Trophoblast cell (in vitro differentiated cells and primary cell): ENCODE measurements around the gene PARVB.

Experiments
- DNase-seq, 2 donors: peaks; one replicate each; pipeline ENCODE4 v3.0.0-alpha.2; 2016
- H2AFZ ChIP-seq: 2 replicates; pipeline ENCODE4 v1.6.1; 2013; ENCODE audit warnings: low read length, moderate library complexity, mild to moderate bottlenecking; ENCODE audit not compliant: insufficient read depth, poor library complexity
- H2AK5ac ChIP-seq: 2 replicates; pipeline ENCODE4 v1.6.1; 2013; ENCODE audit warnings: mild to moderate bottlenecking, low read length
- H2BK120ac ChIP-seq: 2 replicates; pipeline ENCODE4 v1.6.1; 2013; ENCODE audit warnings: low read length, mild to moderate bottlenecking, moderate library complexity; ENCODE audit not compliant: insufficient read depth, poor library complexity
- H2BK12ac ChIP-seq: 2 replicates; pipeline ENCODE4 v1.6.1; 2013; ENCODE audit warnings: mild to moderate bottlenecking, low read length, moderate library complexity
- H2BK5ac ChIP-seq: 2 replicates; pipeline ENCODE4 v1.6.1; 2013; ENCODE audit warnings: low read length, low read depth, moderate library complexity, mild to moderate bottlenecking; ENCODE audit not compliant: poor library complexity
- H3K14ac ChIP-seq: 2 replicates; pipeline ENCODE4 v1.6.1; 2013; ENCODE audit warnings: mild to moderate bottlenecking, low read length
- H3K18ac ChIP-seq: 2 replicates; pipeline ENCODE4 v1.6.1; 2013; ENCODE audit warnings: mild to moderate bottlenecking, low read length
- H3K23ac ChIP-seq: 2 replicates; pipeline ENCODE4 v1.6.1; 2013; ENCODE audit warnings: low read length
- H3K27ac ChIP-seq: 2 replicates; pipeline ENCODE4 v1.5.1; 2013; ENCODE audit warnings: low read depth, mild to moderate bottlenecking, inconsistent platforms, low read length, moderate library complexity
- H3K27me3 ChIP-seq: 2 replicates; pipeline ENCODE4 v1.6.1; 2013; ENCODE audit warnings: inconsistent platforms, mild to moderate bottlenecking, low read length, moderate library complexity; ENCODE audit not compliant: insufficient read depth
- H3K36me3 ChIP-seq, 2 experiments: 1 replicate in 1 of 2; 2 replicates in 1 of 2; pipeline ENCODE4 v1.6.1; 2013; ENCODE audit warnings: low read length in 2 of 2, mild to moderate bottlenecking in 2 of 2, moderate library complexity in 1 of 2; ENCODE audit not compliant: insufficient read depth in 2 of 2, control insufficient read depth in 1 of 2
- H3K4ac ChIP-seq: 2 replicates; pipeline ENCODE4 v1.6.1; 2013; ENCODE audit warnings: low read depth, mild to moderate bottlenecking, low read length, moderate library complexity
- H3K4me1 ChIP-seq, 2 experiments: 1 replicate in 1 of 2; 2 replicates in 1 of 2; pipeline ENCODE4 v1.6.1; 2013; ENCODE audit warnings: low read length in 2 of 2, mild to moderate bottlenecking in 2 of 2, moderate library complexity in 1 of 2; ENCODE audit not compliant: insufficient read depth in 2 of 2, control insufficient read depth in 1 of 2
- H3K4me2 ChIP-seq: 2 replicates; pipeline ENCODE4 v1.6.1; 2013; ENCODE audit warnings: inconsistent platforms, mild to moderate bottlenecking, low read length, moderate library complexity
- H3K4me3 ChIP-seq: 2 replicates; pipeline ENCODE4 v1.5.1; 2013; ENCODE audit warnings: mild to moderate bottlenecking, low read depth, low read length, inconsistent platforms
- H3K79me1 ChIP-seq: one replicate; pipeline ENCODE4 v1.6.1; 2013; ENCODE audit warnings: low read length
- H3K79me2 ChIP-seq: 2 replicates; pipeline ENCODE4 v1.6.1; 2013; ENCODE audit warnings: low read length, mild to moderate bottlenecking; ENCODE audit not compliant: control insufficient read depth, insufficient read depth, poor library complexity
- H3K9ac ChIP-seq: 2 replicates; pipeline ENCODE4 v1.6.1; 2013; ENCODE audit warnings: mild to moderate bottlenecking, low read length
- H3K9me3 ChIP-seq: 2 replicates; pipeline ENCODE4 v1.6.1; 2013; ENCODE audit warnings: low read depth, mild to moderate bottlenecking, control low read depth, inconsistent platforms, low read length; ENCODE audit not compliant: insufficient read depth
- H4K12ac ChIP-seq: 2 replicates; pipeline ENCODE4 v1.6.1; 2013; ENCODE audit warnings: low read depth, mild to moderate bottlenecking, low read length, moderate library complexity
- H4K8ac ChIP-seq: 2 replicates; pipeline ENCODE4 v1.6.1; 2013; ENCODE audit warnings: low read depth, mild to moderate bottlenecking, low read length, moderate library complexity
- H4K91ac ChIP-seq: one replicate; pipeline ENCODE4 v1.6.1; 2013; ENCODE audit warnings: low read depth, mild to moderate bottlenecking, low read length, moderate library complexity
- WGBS: extraction: QIAGEN DNeasy Blood & Tissue Kit; methylation state at CpG from one replicate; pipeline ENCODE4 v1.1.7; 2013; ENCODE audit warnings: missing lambda C conversion rate; ENCODE audit not compliant: insufficient read length, insufficient coverage; ENCODE audit errors: extremely low coverage; 5-methylcytosine and 5-hydroxymethylcytosine counted together

The PARVB gene

DNA sequence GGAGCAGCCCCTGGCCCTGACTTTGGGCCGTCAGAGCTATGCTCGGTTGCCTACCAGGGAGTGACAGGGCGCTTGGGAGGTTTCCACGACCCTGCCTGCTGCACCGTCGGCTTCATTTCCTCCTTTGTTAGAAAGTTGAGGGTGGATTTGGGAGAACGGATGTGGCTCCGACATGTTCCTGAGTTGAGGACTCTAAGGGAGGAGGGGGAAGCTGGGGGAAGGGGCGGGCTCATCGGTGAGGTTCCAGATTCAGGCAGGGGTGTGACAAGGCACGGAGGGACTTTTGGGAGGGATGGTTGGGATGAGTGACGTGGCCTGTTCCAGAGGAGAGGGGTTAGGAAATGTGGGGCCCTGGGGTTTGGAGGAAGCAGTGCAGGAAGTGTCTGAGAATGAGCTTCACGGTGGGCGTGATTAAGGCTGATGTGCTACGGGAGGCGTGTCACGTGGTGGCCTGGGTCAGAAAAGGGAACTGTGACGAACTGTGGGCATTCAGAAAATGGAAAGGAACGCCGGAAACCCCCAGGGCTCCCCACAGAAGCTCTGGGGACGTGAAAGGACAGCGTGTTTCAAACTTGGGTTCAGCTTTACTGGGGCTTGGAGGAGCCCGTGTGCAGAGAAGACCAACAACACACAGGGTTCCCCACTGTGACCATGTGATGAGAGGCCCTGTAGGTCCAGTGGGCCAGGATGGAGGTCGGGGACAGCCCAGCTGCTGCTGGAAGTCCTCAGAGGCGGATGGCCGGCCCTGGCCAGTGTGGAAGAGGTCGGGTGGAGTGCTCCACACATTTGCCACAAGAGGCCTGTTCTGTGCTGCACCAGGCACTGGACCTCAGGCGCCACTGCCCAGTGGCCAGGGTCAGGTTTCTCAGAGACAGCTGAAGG is 2.8 kb downstream of the PARVB start:
- Histone ChIP-seq H4K12ac (no peak overlapping the region), H3K4me2 (no peak overlapping the region), H2BK12ac (no peak overlapping the region), H2BK5ac (no peak overlapping the region), H3K9ac (no peak overlapping the region), H3K4ac (no peak overlapping the region), H3K23ac (no peak overlapping the region), H3K4me3 (no peak overlapping the region), H3K36me3 (no peaks in the 10 kb centered on the region), H4K91ac (no peak overlapping the region), H3K79me1 (no peaks in the 10 kb centered on the region), H3K18ac (no peak overlapping the region), H3K27me3 (peaks cover 3% of the 10 kb centered on the region), H3K79me2 (no peaks in the 10 kb centered on the region), H4K8ac (no peak overlapping the region), H2AK5ac (no peak overlapping the region), H2AFZ (no peak overlapping the region), H2BK120ac (no peak overlapping the region), H3K4me1 (peaks cover 4 to 5% of the 10 kb centered on the region in 2 experiments), H3K14ac (no peak overlapping the region), H3K27ac (no peak overlapping the region), H3K9me3 (peaks cover 2% of the 10 kb centered on the region)
- peak; percentile 52 to 53 for DNase-seq
- WGBS: no CpG with 5 or more reads among the region's 28 CpGs

- no peak overlapping the region for H3K4me3 ChIP-seq
- no peak overlapping the region for H3K18ac ChIP-seq
- peaks cover 3% of the 10 kb centered on the region for H3K27me3 ChIP-seq
- no peaks in the 10 kb centered on the region for H3K79me2 ChIP-seq
- H2AFZ ChIP-seq: no peak overlapping the region
- H3K36me3 ChIP-seq: no peaks in the 10 kb centered on the region
- H3K9ac ChIP-seq: no peak overlapping the region
- no peak for DNase-seq
- H2AK5ac ChIP-seq: no peak overlapping the region
- no peak overlapping the region for H3K14ac ChIP-seq
- no peak overlapping the region for H2BK12ac ChIP-seq
- no peaks in the 10 kb centered on the region for H3K9me3 ChIP-seq
- no peak overlapping the region for H4K91ac ChIP-seq
- H3K4ac ChIP-seq: no peak overlapping the region
- H3K27ac ChIP-seq: no peak overlapping the region
- no peaks in the 10 kb centered on the region for H3K79me1 ChIP-seq
- H3K23ac ChIP-seq: no peak overlapping the region
- peaks cover 4 to 5% of the 10 kb centered on the region in 2 experiments for H3K4me1 ChIP-seq
- no peak overlapping the region for H4K8ac ChIP-seq
- H4K12ac ChIP-seq: no peak overlapping the region
- no CpG with 5 or more reads among the region's 7 CpGs for WGBS
- no peak overlapping the region for H2BK120ac ChIP-seq
- no peak overlapping the region for H3K4me2 ChIP-seq
- H2BK5ac ChIP-seq: no peak overlapping the region
Measured at GRCh38 chr22:44028091-44028490, 4.0 kb downstream of the PARVB start.

DNA sequence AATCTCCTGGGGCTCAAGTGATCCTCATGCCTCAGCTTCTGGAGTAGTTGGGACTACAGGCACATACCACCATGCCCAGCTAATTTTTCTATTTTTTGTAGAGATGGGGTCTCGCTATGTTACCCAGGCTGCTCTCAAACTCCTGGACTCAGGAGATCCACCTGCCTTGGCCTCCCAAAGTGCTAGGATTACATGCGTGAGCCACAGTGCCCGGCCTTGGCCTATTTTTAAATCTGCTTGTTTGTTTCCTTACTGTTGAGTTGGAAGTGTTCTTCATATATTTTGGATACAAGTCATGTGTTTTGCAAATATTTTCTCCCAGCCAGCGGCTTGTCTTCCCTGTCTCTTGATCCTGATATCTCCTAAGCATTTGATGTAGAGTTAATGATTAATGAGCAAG is 5.0 kb downstream of the PARVB start:
- WGBS: no CpG with 5 or more reads among the region's 4 CpGs

GRCh38 chr22:44030051-44030701 is 6.1 kb downstream of the PARVB start:
- no peak overlapping the region for H3K23ac ChIP-seq
- H4K8ac ChIP-seq: no peak overlapping the region
- H2BK120ac ChIP-seq: no peak overlapping the region
- peaks cover 0 to 2% of the 10 kb centered on the region in 2 experiments for H3K4me1 ChIP-seq
- no peak overlapping the region for H3K9ac ChIP-seq
- no peak overlapping the region for H2AK5ac ChIP-seq
- no peak overlapping the region for H4K12ac ChIP-seq
- peak overlapping the region; percentile 42 for H3K4me3 ChIP-seq
- WGBS: no CpG with 5 or more reads among the region's 18 CpGs
- H3K27me3 ChIP-seq: no peaks in the 10 kb centered on the region
- no peak overlapping the region for H2BK12ac ChIP-seq
- no peaks in the 10 kb centered on the region for H3K36me3 ChIP-seq
- no peak overlapping the region for H4K91ac ChIP-seq
- no peak overlapping the region for H3K14ac ChIP-seq
- H3K79me1 ChIP-seq: no peaks in the 10 kb centered on the region
- H3K4me2 ChIP-seq: no peak overlapping the region
- no peak overlapping the region for H2BK5ac ChIP-seq
- no peak overlapping the region for H3K27ac ChIP-seq
- H3K9me3 ChIP-seq: no peaks in the 10 kb centered on the region
- no peak overlapping the region for H3K18ac ChIP-seq
- no peak overlapping the region for H2AFZ ChIP-seq
- H3K79me2 ChIP-seq: no peaks in the 10 kb centered on the region
- no peak overlapping the region for H3K4ac ChIP-seq
- DNase-seq: no peak

More for the DNA sequence above, 5.0 kb downstream of the PARVB start:
- no peak overlapping the region for H3K4ac ChIP-seq
- no peaks in the 10 kb centered on the region for H3K36me3 ChIP-seq
- no peak overlapping the region for H3K14ac ChIP-seq
- no peak overlapping the region for H2BK5ac ChIP-seq
- H3K23ac ChIP-seq: no peak overlapping the region
- H4K12ac ChIP-seq: no peak overlapping the region
- no peaks in the 10 kb centered on the region for H3K79me1 ChIP-seq
- no peak overlapping the region for H3K4me3 ChIP-seq
- H3K9me3 ChIP-seq: no peaks in the 10 kb centered on the region
- H4K91ac ChIP-seq: no peak overlapping the region
- no peak overlapping the region for H2BK120ac ChIP-seq
- H3K27ac ChIP-seq: no peak overlapping the region
- H3K9ac ChIP-seq: no peak overlapping the region
- no peak overlapping the region for H2BK12ac ChIP-seq
- H2AK5ac ChIP-seq: no peak overlapping the region
- H3K18ac ChIP-seq: no peak overlapping the region
- H3K79me2 ChIP-seq: no peaks in the 10 kb centered on the region
- H3K4me1 ChIP-seq: peaks cover 0 to 2% of the 10 kb centered on the region in 2 experiments
- no peak overlapping the region for H4K8ac ChIP-seq
- no peak overlapping the region for H3K4me2 ChIP-seq
- no peak overlapping the region for H2AFZ ChIP-seq
- no peaks in the 10 kb centered on the region for H3K27me3 ChIP-seq
- DNase-seq: no peak
